Measurements from ENCODE around the gene PNMT. TPM values are rescaled to one million over a fixed set of nuclear protein-coding genes. Genes with fewer than 3 reads are reported as not detected.
A peak's percentile ranks its signal among the peaks of the same experiment; 100 is the strongest.

Gene PNMT
- total RNA-seq, 1 donor from 2014 or later: 0.22 TPM

DNA sequence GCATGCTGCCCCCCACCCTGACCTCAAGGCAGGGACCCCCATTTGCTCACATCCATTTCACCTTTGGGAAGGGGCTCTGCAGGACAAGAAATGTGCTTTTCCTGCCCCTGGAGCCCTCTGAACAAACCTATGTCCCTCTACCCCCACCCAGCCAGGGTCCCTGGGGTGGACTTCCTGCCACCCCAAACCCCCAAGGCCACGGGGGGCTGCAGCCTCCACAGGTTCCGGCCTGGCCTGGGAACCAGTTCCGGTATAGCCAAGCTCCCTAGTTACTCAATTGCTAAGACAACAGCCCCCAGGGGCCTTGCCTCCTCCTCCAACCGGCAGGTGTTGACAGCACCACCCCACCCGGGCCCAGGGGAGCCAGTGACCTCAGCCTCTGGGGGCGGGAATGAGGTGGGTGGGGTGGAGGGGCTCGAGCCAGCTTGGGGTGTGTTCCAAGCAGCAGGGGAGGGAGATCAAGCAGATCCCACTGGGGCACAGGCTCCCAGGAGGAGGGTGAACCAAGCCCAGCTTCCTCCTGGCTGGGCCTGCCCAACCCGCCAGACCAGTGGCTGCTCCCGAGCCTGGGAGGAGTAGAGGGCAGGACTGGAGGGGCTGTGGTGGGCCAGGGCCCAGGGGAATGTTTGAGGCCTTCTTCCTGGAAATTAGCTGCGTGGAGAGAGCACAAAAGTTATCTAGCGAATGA, 6.6 kb downstream of the PNMT start:
- no peaks in the 10 kb centered on the region for H3K9me3 Mint-ChIP-seq (ENCODE audit: low read depth)
- TF ChIP-seq CTCF (IDR thresholded peaks at IDR 0.05): no peak
- H3K4me3 Mint-ChIP-seq (ENCODE audit: unreplicated experiment): no peak overlapping the region
- DNase-seq (ENCODE audit: low spot score): no peak
- no peaks in the 10 kb centered on the region for H3K36me3 Mint-ChIP-seq (ENCODE audit: low read depth)
- H3K4me1 Mint-ChIP-seq (ENCODE audit: low read depth): peaks cover 45% of the 10 kb centered on the region
- peaks cover 10% of the 10 kb centered on the region for H3K27me3 Mint-ChIP-seq (ENCODE audit: low read depth)
- peak overlapping the region; percentile 51 for H3K27ac Mint-ChIP-seq (ENCODE audit: unreplicated experiment)

GRCh38 chr17:39675390-39676082, 7.3 kb downstream of the PNMT start:
- DNase-seq (ENCODE audit: low spot score): no peak
- H3K4me1 Mint-ChIP-seq (ENCODE audit: low read depth): peaks cover 47% of the 10 kb centered on the region
- TF ChIP-seq CTCF (IDR thresholded peaks at IDR 0.05): no peak
- peaks cover 7% of the 10 kb centered on the region for H3K27me3 Mint-ChIP-seq (ENCODE audit: low read depth)
- no peaks in the 10 kb centered on the region for H3K9me3 Mint-ChIP-seq (ENCODE audit: low read depth)
- H3K27ac Mint-ChIP-seq (ENCODE audit: unreplicated experiment): peak overlapping the region; percentile 86
- H3K36me3 Mint-ChIP-seq (ENCODE audit: low read depth): peaks cover under 1% of the 10 kb centered on the region
- H3K4me3 Mint-ChIP-seq (ENCODE audit: unreplicated experiment): no peak overlapping the region

DNA sequence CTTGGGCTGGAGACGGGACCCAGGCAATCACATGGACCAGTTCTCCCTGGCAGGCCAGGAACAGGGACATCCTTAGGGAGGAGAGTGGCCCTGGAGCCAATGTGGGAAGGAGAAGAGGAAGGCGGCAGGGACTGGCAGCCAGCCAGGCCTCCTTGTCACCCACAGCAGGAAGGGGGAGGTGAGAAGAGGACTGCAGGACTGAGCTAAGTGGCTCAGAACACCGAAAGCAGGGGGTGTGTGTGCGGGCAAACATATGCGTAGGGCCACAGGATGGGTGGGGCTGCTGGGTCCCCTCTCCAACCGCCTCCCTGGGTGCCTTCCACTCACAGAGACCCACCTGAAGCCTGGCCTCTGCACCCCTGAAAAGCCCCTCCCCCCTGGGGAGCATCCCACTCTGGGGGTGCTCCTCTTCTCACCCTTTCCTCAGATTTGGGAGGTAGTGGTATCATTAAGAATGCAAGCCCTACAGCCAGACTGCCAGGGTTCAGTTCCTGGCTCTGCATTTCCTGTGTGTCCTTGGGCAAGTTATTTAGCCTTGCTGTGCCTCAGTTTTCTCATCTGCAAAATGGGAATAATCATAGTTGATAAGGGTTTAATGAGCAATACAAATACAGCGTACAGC, 8.1 kb downstream of the PNMT start:
- TF ChIP-seq CTCF (IDR thresholded peaks at IDR 0.05): no peak
- Mint-ChIP-seq H3K9me3 (ENCODE audit: low read depth) (no peaks in the 10 kb centered on the region), H3K4me3 (ENCODE audit: unreplicated experiment) (peak overlapping the region; percentile 22), H3K27me3 (ENCODE audit: low read depth) (peaks cover 4% of the 10 kb centered on the region), H3K4me1 (ENCODE audit: low read depth) (peaks cover 47% of the 10 kb centered on the region), H3K36me3 (ENCODE audit: low read depth) (peaks cover 2% of the 10 kb centered on the region), H3K27ac (ENCODE audit: unreplicated experiment) (peak overlapping the region; percentile 86)
- DNase-seq (ENCODE audit: low spot score): no peak

- Mint-ChIP-seq H3K27ac (ENCODE audit: unreplicated experiment) (peak overlapping the region; percentile 93), H3K9me3 (ENCODE audit: low read depth) (no peaks in the 10 kb centered on the region)
- no peak for DNase-seq (ENCODE audit: low spot score)
These were observed 8.8 kb downstream of the PNMT start for GRCh38 chr17:39677072-39677471.

More at GRCh38 chr17:39677072-39677471, 8.8 kb downstream of the PNMT start:
- no peak overlapping the region for H3K4me3 Mint-ChIP-seq (ENCODE audit: unreplicated experiment)
- peaks cover 2% of the 10 kb centered on the region for H3K36me3 Mint-ChIP-seq (ENCODE audit: low read depth)
- H3K27me3 Mint-ChIP-seq (ENCODE audit: low read depth): peaks cover under 1% of the 10 kb centered on the region
- no peak for TF ChIP-seq CTCF (IDR thresholded peaks at IDR 0.05)
- H3K4me1 Mint-ChIP-seq (ENCODE audit: low read depth): peaks cover 47% of the 10 kb centered on the region
